Measurements from ENCODE around the gene NUP133. TPM values are rescaled to one million over a fixed set of nuclear protein-coding genes. Genes with fewer than 3 reads are reported as not detected.
"Not testable (repeated sequence)": the region's sequence is repeated elsewhere in the genome, so short reads cannot be mapped to it uniquely, and the experiment has no call there.

Gene NUP133
- total RNA-seq, 4 donors from 2014 or later, result 29.6 to 40.7 (median 37.3) TPM

DNA sequence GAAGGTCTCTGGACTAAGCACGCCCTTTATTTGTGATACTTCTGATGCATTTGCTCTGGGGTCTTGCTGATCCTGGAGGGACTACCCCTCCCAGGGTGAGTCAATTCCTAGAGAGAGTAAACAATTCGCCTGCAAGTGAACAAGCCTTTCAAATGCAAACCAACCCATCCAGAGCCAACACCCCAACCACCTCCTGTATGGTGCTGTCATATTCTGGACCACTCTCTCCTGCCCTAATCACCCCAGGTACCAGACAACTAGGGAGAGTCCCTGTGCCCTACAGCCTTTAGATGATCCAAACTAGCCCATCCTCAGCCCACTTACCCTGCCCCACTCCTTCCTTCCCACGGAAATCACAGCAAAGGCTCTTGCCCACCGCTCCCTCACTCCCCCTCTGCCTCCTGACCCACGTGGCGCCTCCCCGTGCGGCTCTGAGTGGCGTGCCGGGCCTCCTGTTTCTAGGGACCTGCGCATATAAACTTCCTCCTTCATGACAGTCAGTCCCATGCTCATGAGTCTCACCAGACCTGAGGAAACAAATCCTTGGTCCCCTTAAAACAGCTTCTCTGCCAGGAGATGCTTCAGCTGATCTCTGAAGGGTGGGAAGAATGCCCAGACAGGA is 111.4 kb downstream of the NUP133 start:
- Histone ChIP-seq H3K4me3 (replicated peaks in 1 of 3) (no peak overlapping the region), H3K27me3 (no peaks in the 10 kb centered on the region), H3K36me3 (no peaks in the 10 kb centered on the region), H3K4me1 (no peaks in the 10 kb centered on the region), H3K9me3 (no peaks in the 10 kb centered on the region), H3K27ac (no peak overlapping the region)
- intact Hi-C loops (cut with DNase I), result no loop called here
- no peak for DNase-seq
- WGBS, 2 donors, result 47 to 49% methylated on average over 11 of the region's 11 CpGs
- no peak for TF ChIP-seq POLR2A (IDR thresholded peaks at IDR 0.05)
- TF ChIP-seq, protein P1, sequence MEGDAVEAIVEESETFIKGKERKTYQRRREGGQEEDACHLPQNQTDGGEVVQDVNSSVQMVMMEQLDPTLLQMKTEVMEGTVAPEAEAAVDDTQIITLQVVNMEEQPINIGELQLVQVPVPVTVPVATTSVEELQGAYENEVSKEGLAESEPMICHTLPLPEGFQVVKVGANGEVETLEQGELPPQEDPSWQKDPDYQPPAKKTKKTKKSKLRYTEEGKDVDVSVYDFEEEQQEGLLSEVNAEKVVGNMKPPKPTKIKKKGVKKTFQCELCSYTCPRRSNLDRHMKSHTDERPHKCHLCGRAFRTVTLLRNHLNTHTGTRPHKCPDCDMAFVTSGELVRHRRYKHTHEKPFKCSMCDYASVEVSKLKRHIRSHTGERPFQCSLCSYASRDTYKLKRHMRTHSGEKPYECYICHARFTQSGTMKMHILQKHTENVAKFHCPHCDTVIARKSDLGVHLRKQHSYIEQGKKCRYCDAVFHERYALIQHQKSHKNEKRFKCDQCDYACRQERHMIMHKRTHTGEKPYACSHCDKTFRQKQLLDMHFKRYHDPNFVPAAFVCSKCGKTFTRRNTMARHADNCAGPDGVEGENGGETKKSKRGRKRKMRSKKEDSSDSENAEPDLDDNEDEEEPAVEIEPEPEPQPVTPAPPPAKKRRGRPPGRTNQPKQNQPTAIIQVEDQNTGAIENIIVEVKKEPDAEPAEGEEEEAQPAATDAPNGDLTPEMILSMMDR (IDR thresholded peaks at IDR 0.05), result no peak

GRCh38 chr1:229394517-229394916 is 113.6 kb downstream of the NUP133 start:
- DNase-seq; intact Hi-C loops (cut with DNase I); H3K27ac ChIP-seq; H3K9me3 ChIP-seq; H3K4me1 ChIP-seq; H3K36me3 ChIP-seq; H3K27me3 ChIP-seq; H3K4me3 ChIP-seq (replicated peaks in 1 of 3): not testable (repeated sequence)
- WGBS, 2 donors, result 92 to 94% methylated on average over 5 of the region's 5 CpGs

DNA sequence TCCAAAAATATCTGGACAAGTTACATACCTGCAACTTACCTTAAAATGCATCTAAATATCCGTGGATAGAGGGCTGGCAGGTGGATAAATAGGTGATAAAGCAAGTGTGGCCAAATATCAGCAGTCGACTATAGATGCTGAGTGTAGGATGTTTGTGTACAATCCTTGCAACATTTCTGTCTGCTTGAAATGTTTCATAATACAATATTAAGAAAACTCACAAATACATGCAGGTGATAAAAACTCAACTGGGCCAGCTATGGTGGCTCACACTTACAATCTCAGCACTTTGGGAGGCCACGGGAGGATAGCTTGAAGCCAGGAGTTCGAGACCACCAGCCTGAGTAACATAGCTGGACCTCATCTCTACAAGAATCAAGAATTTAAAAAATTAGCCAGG is 115.2 kb downstream of the NUP133 start:
- H3K4me3 ChIP-seq (replicated peaks in 1 of 3), result no peak overlapping the region
- no peak overlapping the region for H3K27ac ChIP-seq

More for the DNA sequence above, 115.2 kb downstream of the NUP133 start:
- H3K9me3 ChIP-seq, result no peaks in the 10 kb centered on the region
- no peaks in the 10 kb centered on the region for H3K4me1 ChIP-seq
- intact Hi-C loops (cut with DNase I), result no loop called here
- no peaks in the 10 kb centered on the region for H3K27me3 ChIP-seq
- no peaks in the 10 kb centered on the region for H3K36me3 ChIP-seq
- no peak for TF ChIP-seq POLR2A (IDR thresholded peaks at IDR 0.05)
- TF ChIP-seq, protein P1 (IDR thresholded peaks at IDR 0.05), result no peak
- no peak for DNase-seq
- WGBS, 2 donors, result 70 to 80% methylated on average over 4 of the region's 4 CpGs

Small RNA genes lying within 50 kb of the gene (small RNA-seq; reads per million reads assigned to genes)
- gene RN7SKP276 (not detected), gene RNA5SP78 (not detected), gene RNU4-21P (not detected)

Other genes starting within 250 kb of the NUP133 start
- gene RAB4A, start 237.2 kb downstream of the NUP133 start, total RNA-seq, result 10 to 100 TPM; 44.9 to 73.6 (median 60.2) TPM
- gene CCSAP, start 165.3 kb downstream of the NUP133 start, total RNA-seq, result 1 to 10 TPM; 2.1 to 3.6 (median 2.9) TPM
- under 1 TPM in 2 of 4 donors, not detected in 2; 0.33 to 0.40 TPM for gene ACTA1, start 74.2 kb downstream of the NUP133 start, total RNA-seq
- gene ABCB10, start 50.4 kb upstream of the NUP133 start, total RNA-seq, result 10 to 100 TPM; 13.7 to 22.6 (median 17.8) TPM
- 10 to 100 TPM; 14.9 to 26.1 (median 18.4) TPM for gene TAF5L, start 117.8 kb upstream of the NUP133 start, total RNA-seq
- gene URB2, start 117.9 kb upstream of the NUP133 start, total RNA-seq, result 10 to 100 TPM in 1 of 4 donors, 1 to 10 TPM in 3; 6.4 to 14.9 (median 7.1) TPM

All from thyroid gland (tissue), 4 donors.